ENCODE data around the gene RPL34. TPM values are rescaled to one million over a fixed set of nuclear protein-coding genes. Genes with fewer than 3 reads are reported as not detected.
"Not testable (repeated sequence)": the region's sequence is repeated elsewhere in the genome, so short reads cannot be mapped to it uniquely, and the experiment has no call there.

Gene RPL34
- total RNA-seq, 4 donors from 2014 or later, result 554 to 1,152 (median 836) TPM

DNA sequence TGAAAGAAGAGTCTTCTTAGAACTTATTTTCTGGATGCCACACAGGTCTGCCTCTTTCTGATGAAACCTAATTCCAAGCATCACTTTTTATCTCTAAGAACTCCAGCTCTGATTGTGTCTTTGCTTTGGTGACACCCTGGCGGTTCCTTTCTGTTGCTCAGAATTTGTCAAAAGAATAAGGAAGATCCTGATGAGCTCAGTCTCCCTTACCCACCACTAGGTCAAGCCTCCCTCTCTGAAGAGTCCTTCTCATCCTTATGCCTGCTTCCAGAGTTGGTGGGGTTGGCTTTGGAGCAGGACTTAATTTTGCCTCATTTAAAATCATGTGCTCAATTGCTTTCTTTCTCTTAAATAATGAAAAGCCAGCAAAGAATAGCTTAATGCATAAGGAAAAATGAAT is 31.5 kb upstream of the RPL34 start:
- H3K27me3 ChIP-seq, result no peaks in the 10 kb centered on the region
- H3K4me3 ChIP-seq, result no peak overlapping the region
- 77% methylated on average over 1 of the region's 1 CpG for WGBS, 2 donors
- no peak overlapping the region for H3K27ac ChIP-seq
- DNase-seq (ENCODE audit: low spot score in 2 of 2), result no peak
- H3K36me3 ChIP-seq, result peaks cover 0 to 6% (median 0%) of the 10 kb centered on the region in 3 donors
- H3K9me3 ChIP-seq, result no peaks in the 10 kb centered on the region
- no peak for TF ChIP-seq EP300 (IDR thresholded peaks at IDR 0.05)
- TF ChIP-seq, protein P1, sequence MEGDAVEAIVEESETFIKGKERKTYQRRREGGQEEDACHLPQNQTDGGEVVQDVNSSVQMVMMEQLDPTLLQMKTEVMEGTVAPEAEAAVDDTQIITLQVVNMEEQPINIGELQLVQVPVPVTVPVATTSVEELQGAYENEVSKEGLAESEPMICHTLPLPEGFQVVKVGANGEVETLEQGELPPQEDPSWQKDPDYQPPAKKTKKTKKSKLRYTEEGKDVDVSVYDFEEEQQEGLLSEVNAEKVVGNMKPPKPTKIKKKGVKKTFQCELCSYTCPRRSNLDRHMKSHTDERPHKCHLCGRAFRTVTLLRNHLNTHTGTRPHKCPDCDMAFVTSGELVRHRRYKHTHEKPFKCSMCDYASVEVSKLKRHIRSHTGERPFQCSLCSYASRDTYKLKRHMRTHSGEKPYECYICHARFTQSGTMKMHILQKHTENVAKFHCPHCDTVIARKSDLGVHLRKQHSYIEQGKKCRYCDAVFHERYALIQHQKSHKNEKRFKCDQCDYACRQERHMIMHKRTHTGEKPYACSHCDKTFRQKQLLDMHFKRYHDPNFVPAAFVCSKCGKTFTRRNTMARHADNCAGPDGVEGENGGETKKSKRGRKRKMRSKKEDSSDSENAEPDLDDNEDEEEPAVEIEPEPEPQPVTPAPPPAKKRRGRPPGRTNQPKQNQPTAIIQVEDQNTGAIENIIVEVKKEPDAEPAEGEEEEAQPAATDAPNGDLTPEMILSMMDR (IDR thresholded peaks at IDR 0.05), result no peak
- no peak for TF ChIP-seq POLR2A (IDR thresholded peaks at IDR 0.05)
- no peaks in the 10 kb centered on the region for H3K4me1 ChIP-seq

- Histone ChIP-seq H3K36me3 (peaks cover 0 to 13% (median 0%) of the 10 kb centered on the region in 3 donors), H3K4me1 (no peaks in the 10 kb centered on the region), H3K27ac (no peak overlapping the region), H3K27me3 (no peaks in the 10 kb centered on the region), H3K4me3 (no peak overlapping the region), H3K9me3 (peaks cover 0 to 3% (median 1%) of the 10 kb centered on the region in 4 donors)
- TF ChIP-seq EP300 (IDR thresholded peaks at IDR 0.05), result no peak
- TF ChIP-seq POLR2A (IDR thresholded peaks at IDR 0.05), result no peak
- TF ChIP-seq, protein P1 (IDR thresholded peaks at IDR 0.05), result no peak
- DNase-seq (ENCODE audit: low spot score in 2 of 2), result no peak
- 43 to 66% methylated on average over 2 of the region's 2 CpGs for WGBS, 2 donors
Observed at GRCh38 chr4:108589961-108590360, 30.4 kb upstream of the RPL34 start.

GRCh38 chr4:108590776-108591175 is 29.6 kb upstream of the RPL34 start:
- H3K27ac ChIP-seq, result no peak overlapping the region
- H3K36me3 ChIP-seq, result peaks cover 0 to 21% (median 0%) of the 10 kb centered on the region in 3 donors
- no peak for DNase-seq (ENCODE audit: low spot score in 2 of 2)
- TF ChIP-seq EP300 (IDR thresholded peaks at IDR 0.05) (no peak), POLR2A (IDR thresholded peaks at IDR 0.05) (no peak)
- TF ChIP-seq, protein P1 (IDR thresholded peaks at IDR 0.05), result no peak
- no peak overlapping the region for H3K4me3 ChIP-seq
- no peaks in the 10 kb centered on the region for H3K4me1 ChIP-seq
- WGBS, 2 donors, result 81 to 89% methylated on average over 1 of the region's 1 CpG
- H3K27me3 ChIP-seq, result no peaks in the 10 kb centered on the region
- peaks cover 0 to 3% (median 1%) of the 10 kb centered on the region in 4 donors for H3K9me3 ChIP-seq

DNA sequence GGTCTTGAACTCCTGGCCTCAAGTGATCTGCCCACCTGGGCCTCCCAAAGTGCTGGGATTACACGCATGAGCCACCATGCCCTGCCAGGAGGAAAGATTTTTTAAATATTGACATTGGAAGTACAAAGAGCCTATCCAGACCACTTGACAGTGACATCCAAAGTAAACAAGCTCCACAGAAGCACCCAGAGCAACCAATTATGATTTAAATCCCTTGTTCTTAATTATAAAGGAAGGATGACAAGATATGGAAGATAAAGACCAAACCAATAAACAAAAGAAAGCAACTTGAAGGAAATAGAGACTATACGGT is 27.7 kb upstream of the RPL34 start:
- Histone ChIP-seq H3K4me3 (no peak overlapping the region), H3K9me3 (peaks cover 0 to 3% (median 1%) of the 10 kb centered on the region in 4 donors), H3K36me3 (peaks cover 0 to 25% (median 0%) of the 10 kb centered on the region in 3 donors), H3K27ac (no peak overlapping the region), H3K4me1 (no peaks in the 10 kb centered on the region), H3K27me3 (no peaks in the 10 kb centered on the region)
- TF ChIP-seq EP300 (IDR thresholded peaks at IDR 0.05) (no peak), POLR2A (IDR thresholded peaks at IDR 0.05) (no peak)
- TF ChIP-seq, protein P1 (IDR thresholded peaks at IDR 0.05), result no peak
- 48 to 49% methylated on average over 2 of the region's 2 CpGs for WGBS, 2 donors
- no peak for DNase-seq (ENCODE audit: low spot score in 2 of 2)

- not testable (repeated sequence) for H3K27me3 ChIP-seq; DNase-seq (ENCODE audit: low spot score in 2 of 2); H3K4me1 ChIP-seq; H3K27ac ChIP-seq; H3K4me3 ChIP-seq; H3K9me3 ChIP-seq
- 96% methylated on average over 21 of the region's 21 CpGs for WGBS, 2 donors
- peaks cover 0 to 25% (median 0%) of the 10 kb centered on the region in 3 donors for H3K36me3 ChIP-seq
Observed at GRCh38 chr4:108594296-108594695, 26.1 kb upstream of the RPL34 start.

DNA sequence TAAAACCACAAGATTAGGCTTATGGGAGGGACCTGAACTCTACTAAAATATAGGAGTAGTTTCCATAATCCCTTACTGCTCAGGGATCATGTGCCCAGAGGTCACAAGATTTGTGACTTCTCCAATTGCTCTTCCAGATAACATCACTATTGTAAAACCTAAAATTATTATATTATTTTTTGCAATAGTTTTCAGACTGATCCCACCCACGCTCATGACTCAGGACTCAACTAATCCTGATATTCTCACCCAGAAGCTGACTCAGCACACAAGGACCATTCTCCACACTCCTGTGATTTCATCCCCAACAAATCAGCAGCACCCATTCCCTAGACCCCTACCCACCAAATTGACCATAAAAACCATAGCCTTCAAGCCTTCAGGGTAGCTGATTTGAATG is 24.0 kb upstream of the RPL34 start:
- H3K4me1 ChIP-seq, result no peaks in the 10 kb centered on the region
- peaks cover 0 to 3% (median 1%) of the 10 kb centered on the region in 4 donors for H3K9me3 ChIP-seq
- H3K27me3 ChIP-seq, result no peaks in the 10 kb centered on the region
- peaks cover 0 to 25% (median 0%) of the 10 kb centered on the region in 3 donors for H3K36me3 ChIP-seq
- no peak overlapping the region for H3K27ac ChIP-seq
- TF ChIP-seq POLR2A (IDR thresholded peaks at IDR 0.05), result no peak
- TF ChIP-seq, protein P1 (IDR thresholded peaks at IDR 0.05), result no peak
- TF ChIP-seq EP300 (IDR thresholded peaks at IDR 0.05), result no peak
- WGBS, 2 donors, result 96 to 97% methylated on average over 1 of the region's 1 CpG
- no peak overlapping the region for H3K4me3 ChIP-seq
- DNase-seq (ENCODE audit: low spot score in 2 of 2), result no peak
